Measurements from ENCODE around the gene FAM111B.

The FAM111B gene

DNA sequence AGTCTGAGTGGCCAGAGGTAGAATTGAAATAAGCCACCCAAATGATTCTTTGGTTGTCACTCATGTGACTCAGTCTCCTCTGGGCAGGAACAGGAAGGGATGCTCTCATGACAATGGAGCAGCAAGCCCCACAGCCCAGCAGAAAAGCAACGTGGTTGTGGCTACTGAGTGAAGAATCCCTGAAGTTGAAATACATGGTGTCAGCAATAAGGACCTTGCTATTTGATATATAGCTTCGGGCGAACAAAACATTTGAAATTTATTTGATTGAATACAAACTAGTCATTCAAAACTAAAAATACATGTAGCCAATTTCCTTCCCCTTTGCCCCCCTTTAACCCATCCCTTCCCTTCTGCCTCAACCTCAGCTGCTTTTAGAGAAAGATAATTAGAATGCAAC, 50.4 kb downstream of the FAM111B start:
- FAIRE-seq (no peak), DNase-seq (ENCODE audit: insufficient read length, low spot score) (no peak)
- TF ChIP-seq TAF1 (IDR thresholded peaks at IDR 0.05; ENCODE audit: low read depth, low read length) (no peak), PAX5 (IDR thresholded peaks at IDR 0.05; ENCODE audit: insufficient read depth, low read length, severe bottlenecking) (no peak), SPI1 (IDR thresholded peaks at IDR 0.05; ENCODE audit: low read depth, low read length) (no peak), POLR2A (IDR thresholded peaks at IDR 0.05; ENCODE audit: low read depth, low read length) (no peak), POU2F2 (IDR thresholded peaks at IDR 0.05; ENCODE audit: low read depth, low read length) (no peak), POLR2AphosphoS5 (IDR thresholded peaks at IDR 0.05; ENCODE audit: low read depth, low read length) (no peak)

DNA sequence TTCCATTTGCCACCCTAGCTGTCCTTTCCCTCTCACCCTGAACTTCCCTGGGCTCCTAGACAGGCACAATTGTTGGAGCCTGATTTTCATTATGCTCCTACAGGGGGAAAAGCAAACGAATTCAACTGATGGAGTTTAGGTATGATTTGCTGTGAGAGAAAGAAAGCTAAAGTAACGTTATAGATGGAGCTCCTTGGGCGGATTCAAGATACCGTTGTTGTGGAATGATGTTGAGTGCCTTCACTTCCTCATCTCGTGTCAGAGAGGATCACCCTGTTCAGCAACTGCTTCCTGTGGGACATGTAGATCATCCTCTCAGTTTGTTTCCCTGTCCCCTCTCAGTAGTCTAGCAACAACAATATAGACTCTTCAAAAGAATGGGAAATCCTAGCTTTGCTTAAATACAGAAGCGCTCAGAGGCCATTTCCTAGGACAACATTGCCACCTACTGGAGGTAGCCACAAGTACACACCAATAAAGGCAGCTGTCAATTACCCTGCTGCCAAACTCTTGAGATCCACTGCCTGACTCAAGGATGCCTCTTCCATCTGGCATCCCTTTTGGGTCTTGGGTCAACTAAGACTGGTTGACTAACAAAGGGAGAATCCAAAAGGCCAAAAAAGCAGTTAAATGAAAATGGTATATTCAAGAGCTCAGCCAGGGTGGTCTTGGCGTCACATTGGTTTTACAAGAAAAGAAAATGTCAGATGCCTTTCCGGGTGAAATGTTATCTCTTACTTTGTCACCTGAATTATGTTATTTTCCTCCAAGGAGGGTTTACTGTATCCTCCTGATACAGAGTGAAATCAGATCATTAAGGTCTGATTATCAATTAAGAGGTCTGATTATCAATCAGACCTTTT, 51.4 kb downstream of the FAM111B start:
- TF ChIP-seq SPI1 (IDR thresholded peaks at IDR 0.05; ENCODE audit: low read depth, low read length) (0 out of 2 replicates have a peak, but pooled peaks have one; percentile 18), POU2F2 (IDR thresholded peaks at IDR 0.05; ENCODE audit: low read depth, low read length) (no peak)
- DNase-seq (ENCODE audit: insufficient read length, low spot score) (no peak), FAIRE-seq (peak; percentile 94)

DNA sequence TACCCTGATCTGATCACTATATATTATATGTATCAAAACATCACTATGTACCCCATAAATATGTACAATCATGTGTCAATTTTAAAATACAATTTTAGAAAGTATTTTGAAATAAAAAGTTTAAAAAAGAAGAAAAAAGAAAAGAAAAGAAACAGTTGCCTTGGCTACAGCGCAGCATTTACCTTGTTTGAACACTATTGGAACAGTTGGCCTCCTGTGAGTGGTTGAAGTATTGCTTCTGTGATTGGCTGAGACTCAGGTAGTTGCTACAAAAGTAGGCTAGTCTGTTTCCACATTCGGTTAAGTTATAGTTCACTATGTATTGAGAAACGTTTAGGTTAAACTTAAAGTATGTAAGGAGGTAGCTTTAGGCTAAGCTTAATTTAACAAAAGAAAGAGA, 57.0 kb downstream of the FAM111B start:
- DNase-seq (ENCODE audit: insufficient read length, low spot score) (no peak), FAIRE-seq (no peak)
- TF ChIP-seq POLR2A (IDR thresholded peaks at IDR 0.05; ENCODE audit: low read depth, low read length) (no peak), TAF1 (IDR thresholded peaks at IDR 0.05; ENCODE audit: low read depth, low read length) (no peak)

DNA sequence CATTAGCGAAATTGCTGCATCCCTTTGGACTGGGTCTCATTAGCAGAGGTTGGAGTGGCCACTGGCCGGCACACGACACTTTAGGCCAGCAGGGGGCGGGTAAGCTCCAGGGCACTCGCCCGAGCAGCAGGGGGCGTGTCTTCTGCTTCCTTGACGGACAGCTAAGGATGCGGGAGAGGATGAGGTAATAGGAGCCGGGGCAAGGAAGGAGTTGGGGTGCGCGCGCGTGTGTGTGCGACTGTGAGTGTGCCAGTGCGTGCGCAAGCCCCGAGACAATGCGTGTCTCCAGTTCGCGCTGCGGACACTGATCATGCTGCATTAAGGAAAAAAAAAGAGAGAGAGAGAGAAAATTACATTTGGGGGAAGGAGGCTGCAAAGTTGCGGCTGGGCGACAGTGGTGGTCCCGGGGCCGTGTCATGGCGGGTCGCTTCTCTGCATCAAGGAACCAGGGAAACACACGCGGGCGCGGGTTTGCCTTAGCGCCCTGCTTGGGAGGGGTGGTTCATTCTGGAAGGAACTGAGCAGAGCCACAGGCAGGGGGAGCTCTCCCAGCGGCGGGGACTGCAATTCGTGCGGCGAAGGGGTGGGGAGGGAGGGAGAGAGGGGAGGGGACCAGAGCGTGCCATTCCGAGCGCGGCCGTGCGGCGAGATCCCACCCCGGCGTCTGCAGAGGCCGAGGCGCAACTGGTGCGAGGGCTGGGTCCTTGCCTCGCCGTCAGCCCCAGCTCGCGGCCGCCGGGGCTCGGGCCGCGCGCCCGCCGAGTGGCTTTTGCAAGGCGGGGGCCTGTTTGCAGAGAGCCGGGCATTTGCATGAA, 64.7 kb downstream of the FAM111B start, which contains the start of gene DTX4:
Gene DTX4, plus strand, starts transcription at position 625 of the 815 bp plus-strand sequence. CDS start 464 bp downstream, outside the sequence.
- peak; percentile 79 for DNase-seq (ENCODE audit: insufficient read length, low spot score)
- FAIRE-seq: peak; percentile 99
- TF ChIP-seq SPI1 (IDR thresholded peaks at IDR 0.05; ENCODE audit: low read depth, low read length): peak; percentile 37; the same call in 1 of the 2 replicates
- no peak; the same call in 1 of the 2 replicates for TF ChIP-seq POU2F2 (IDR thresholded peaks at IDR 0.05; ENCODE audit: low read depth, low read length)
- peak; percentile 47; the same call in 1 of the 2 replicates for TF ChIP-seq POLR2AphosphoS5 (IDR thresholded peaks at IDR 0.05; ENCODE audit: low read depth, low read length)
- peak; percentile 51; the same call in 1 of the 2 replicates for TF ChIP-seq TAF1 (IDR thresholded peaks at IDR 0.05; ENCODE audit: low read depth, low read length)
- TF ChIP-seq POLR2A (IDR thresholded peaks at IDR 0.05; ENCODE audit: low read depth, low read length): peak; percentile 59; the same call in 1 of the 2 replicates
- TF ChIP-seq PAX5 (IDR thresholded peaks at IDR 0.05; ENCODE audit: insufficient read depth, low read length, severe bottlenecking): no peak

DNA sequence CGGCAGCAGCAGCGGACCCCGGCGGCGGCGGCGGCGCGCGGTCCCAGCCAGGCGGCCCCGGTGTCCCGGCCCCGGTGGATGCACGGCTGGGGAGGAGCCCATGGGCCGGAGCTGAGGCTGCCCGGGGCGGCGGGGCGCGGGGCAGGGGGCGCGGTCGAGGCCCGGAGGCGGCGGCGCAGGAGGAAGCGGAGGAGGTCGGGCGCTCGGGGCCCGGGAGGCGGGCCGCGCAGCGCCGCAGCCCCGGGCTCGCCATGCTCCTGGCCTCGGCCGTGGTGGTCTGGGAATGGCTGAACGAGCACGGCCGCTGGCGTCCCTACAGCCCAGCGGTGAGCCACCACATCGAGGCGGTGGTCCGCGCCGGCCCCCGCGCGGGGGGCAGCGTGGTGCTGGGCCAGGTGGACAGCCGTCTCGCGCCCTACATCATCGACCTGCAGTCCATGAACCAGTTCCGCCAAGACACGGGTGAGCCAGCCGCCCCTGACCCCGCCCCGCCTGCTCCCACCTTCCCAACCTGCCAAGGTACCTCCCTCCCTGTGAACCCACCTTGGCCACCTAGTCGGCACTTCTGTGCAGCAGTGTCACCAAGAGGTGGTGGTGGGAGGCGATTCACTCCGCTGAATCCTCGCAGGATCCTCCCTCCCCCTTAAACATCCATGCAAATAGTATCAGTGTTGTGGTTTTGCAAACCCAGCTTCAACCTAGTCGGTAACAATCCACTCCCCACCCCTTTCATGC, 65.5 kb downstream of the FAM111B start:
- DNase-seq (ENCODE audit: insufficient read length, low spot score) (peak; percentile 56), FAIRE-seq (peak; percentile 97)
- TF ChIP-seq TAF1 (IDR thresholded peaks at IDR 0.05; ENCODE audit: low read depth, low read length): peak; percentile 76
- TF ChIP-seq PAX5 (IDR thresholded peaks at IDR 0.05; ENCODE audit: insufficient read depth, low read length, severe bottlenecking): no peak
- peak; percentile 89 for TF ChIP-seq POLR2A (IDR thresholded peaks at IDR 0.05; ENCODE audit: low read depth, low read length)
- no peak for TF ChIP-seq SPI1 (IDR thresholded peaks at IDR 0.05; ENCODE audit: low read depth, low read length)
- TF ChIP-seq POLR2AphosphoS5 (IDR thresholded peaks at IDR 0.05; ENCODE audit: low read depth, low read length): peak; percentile 88
- TF ChIP-seq POU2F2 (IDR thresholded peaks at IDR 0.05; ENCODE audit: low read depth, low read length): peak; percentile 96

DNA sequence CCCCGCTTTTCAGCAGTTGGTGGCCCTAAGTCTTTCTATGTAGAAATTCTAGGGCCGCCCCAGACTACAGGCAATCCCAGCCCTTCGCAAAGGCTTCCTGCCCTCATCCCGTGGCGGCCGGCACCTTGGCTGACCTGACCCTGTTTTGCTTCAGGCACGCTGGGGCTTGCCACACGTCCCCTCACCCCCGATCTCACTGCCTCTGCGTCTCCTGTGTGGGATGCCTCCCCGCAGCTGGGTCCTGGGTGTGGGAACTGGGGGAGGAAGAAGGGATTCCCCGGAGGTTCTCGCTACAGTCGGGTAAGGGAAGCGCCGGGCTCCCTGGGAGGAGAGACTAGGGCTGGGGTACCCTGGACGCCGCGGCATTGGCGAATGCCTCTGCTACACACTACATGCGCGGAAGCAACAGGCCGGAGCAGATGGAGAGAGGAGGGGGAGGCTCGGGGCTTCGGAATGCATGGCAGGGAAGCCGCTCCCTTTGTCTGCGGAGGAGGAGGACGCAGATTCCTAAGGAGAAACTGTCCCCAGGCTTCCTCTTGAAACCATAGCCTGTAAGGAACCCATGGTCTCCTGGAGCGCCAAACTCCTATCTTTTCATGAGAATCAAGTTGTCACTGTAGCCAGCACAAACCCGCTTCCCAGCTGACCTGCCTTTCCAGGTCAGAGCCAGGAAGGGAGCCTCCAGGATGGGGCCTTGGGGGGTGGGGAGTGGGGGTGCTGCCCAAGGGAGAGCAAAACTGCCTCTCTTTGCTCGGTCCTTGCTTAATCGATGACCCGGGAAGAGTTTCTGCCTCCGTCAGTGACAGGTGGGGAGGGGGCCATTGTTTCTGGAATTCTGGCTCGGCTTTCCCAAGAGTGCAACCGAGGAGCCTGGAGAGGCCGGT, 66.3 kb downstream of the FAM111B start:
- no peak for FAIRE-seq
- no peak; the same call in 1 of the 2 replicates for TF ChIP-seq POU2F2 (IDR thresholded peaks at IDR 0.05; ENCODE audit: low read depth, low read length)
- no peak for TF ChIP-seq SPI1 (IDR thresholded peaks at IDR 0.05; ENCODE audit: low read depth, low read length)
- TF ChIP-seq POLR2A (IDR thresholded peaks at IDR 0.05; ENCODE audit: low read depth, low read length): no peak
- TF ChIP-seq TAF1 (IDR thresholded peaks at IDR 0.05; ENCODE audit: low read depth, low read length): no peak
- no peak for TF ChIP-seq POLR2AphosphoS5 (IDR thresholded peaks at IDR 0.05; ENCODE audit: low read depth, low read length)
- no peak for TF ChIP-seq PAX5 (IDR thresholded peaks at IDR 0.05; ENCODE audit: insufficient read depth, low read length, severe bottlenecking)
- no peak for DNase-seq (ENCODE audit: insufficient read length, low spot score)

DNA sequence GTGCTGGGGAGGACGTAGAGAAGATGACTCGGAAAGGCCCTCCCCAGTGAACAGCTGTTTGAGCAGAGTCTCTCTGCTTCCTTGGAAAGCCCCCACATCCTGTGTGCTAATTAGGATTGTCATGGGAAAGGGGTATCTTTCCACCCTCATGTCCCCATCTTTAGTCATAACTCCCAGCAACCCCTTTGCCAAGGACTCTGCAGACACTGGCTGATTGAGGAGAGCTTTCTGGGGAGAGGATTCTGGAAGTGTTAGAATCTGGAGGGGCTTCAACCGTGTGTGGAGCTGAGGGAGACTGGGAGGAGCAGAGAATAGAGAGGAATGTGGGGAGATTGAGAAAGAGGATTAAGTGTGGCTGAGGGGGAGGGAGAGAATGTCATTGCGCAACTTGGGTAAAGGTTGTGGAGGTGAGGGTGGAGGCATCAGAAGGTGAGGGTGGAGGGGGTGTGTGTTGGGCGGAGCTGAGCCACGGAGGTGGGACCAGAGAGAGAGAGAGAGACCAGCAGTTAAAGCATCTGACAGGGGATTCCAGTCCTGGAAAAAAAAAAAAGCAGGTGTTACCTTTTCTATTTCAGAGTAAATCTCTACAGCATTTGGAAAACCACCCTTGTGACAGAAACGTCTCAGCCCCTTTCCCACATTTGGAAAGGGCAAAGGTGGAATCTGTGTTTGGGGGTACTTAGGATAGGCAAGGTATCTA, 67.1 kb downstream of the FAM111B start:
- FAIRE-seq: no peak
- TF ChIP-seq PAX5 (IDR thresholded peaks at IDR 0.05; ENCODE audit: insufficient read depth, low read length, severe bottlenecking): no peak
- no peak for TF ChIP-seq POLR2A (IDR thresholded peaks at IDR 0.05; ENCODE audit: low read depth, low read length)
- TF ChIP-seq POLR2AphosphoS5 (IDR thresholded peaks at IDR 0.05; ENCODE audit: low read depth, low read length): no peak
- no peak for TF ChIP-seq TAF1 (IDR thresholded peaks at IDR 0.05; ENCODE audit: low read depth, low read length)
- TF ChIP-seq POU2F2 (IDR thresholded peaks at IDR 0.05; ENCODE audit: low read depth, low read length): no peak
- no peak for TF ChIP-seq SPI1 (IDR thresholded peaks at IDR 0.05; ENCODE audit: low read depth, low read length)

DNA sequence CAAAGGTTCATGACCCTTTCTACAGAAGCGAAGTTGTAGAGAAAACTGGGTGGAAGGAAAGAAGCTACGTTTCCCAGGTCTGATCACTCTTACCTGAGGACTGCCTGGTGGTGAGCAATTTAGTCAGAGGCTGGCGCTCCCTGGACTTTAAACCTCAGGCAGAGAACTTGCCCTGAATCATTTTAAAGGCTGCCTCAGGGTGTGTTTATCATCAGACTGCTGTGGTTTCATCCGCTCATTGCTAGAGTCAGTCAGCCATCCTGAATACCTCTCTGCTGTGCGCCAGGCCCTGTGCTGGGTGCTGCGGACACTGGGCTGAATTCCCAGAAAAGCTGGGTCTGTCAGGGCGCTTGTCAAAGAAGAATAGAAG, 67.6 kb downstream of the FAM111B start:
- no peak for FAIRE-seq
- no peak for DNase-seq (ENCODE audit: insufficient read length, low spot score)

More for the DNA sequence above, 67.1 kb downstream of the FAM111B start:
- no peak for DNase-seq (ENCODE audit: insufficient read length, low spot score)

More for the DNA sequence above, 67.6 kb downstream of the FAM111B start:
- TF ChIP-seq POLR2AphosphoS5 (IDR thresholded peaks at IDR 0.05; ENCODE audit: low read depth, low read length): no peak
- TF ChIP-seq TAF1 (IDR thresholded peaks at IDR 0.05; ENCODE audit: low read depth, low read length): no peak
- no peak for TF ChIP-seq PAX5 (IDR thresholded peaks at IDR 0.05; ENCODE audit: insufficient read depth, low read length, severe bottlenecking)
- no peak for TF ChIP-seq POLR2A (IDR thresholded peaks at IDR 0.05; ENCODE audit: low read depth, low read length)
- no peak for TF ChIP-seq POU2F2 (IDR thresholded peaks at IDR 0.05; ENCODE audit: low read depth, low read length)
- no peak for TF ChIP-seq SPI1 (IDR thresholded peaks at IDR 0.05; ENCODE audit: low read depth, low read length)

Data from GM12891 (cell line).